GM19043 (cell line): ENCODE data around the gene PDE3A.
"Not testable (repeated sequence)": the region's sequence is repeated elsewhere in the genome, so short reads cannot be mapped to it uniquely, and the experiment has no call there.

Experiments used
- ATAC-seq: cut with Tn5 transposase; IDR thresholded peaks from one replicate; pipeline ENCODE4 v1.9.1; 2021; ENCODE audit warnings: low read depth; ENCODE audit not compliant: unreplicated experiment

The PDE3A gene

DNA sequence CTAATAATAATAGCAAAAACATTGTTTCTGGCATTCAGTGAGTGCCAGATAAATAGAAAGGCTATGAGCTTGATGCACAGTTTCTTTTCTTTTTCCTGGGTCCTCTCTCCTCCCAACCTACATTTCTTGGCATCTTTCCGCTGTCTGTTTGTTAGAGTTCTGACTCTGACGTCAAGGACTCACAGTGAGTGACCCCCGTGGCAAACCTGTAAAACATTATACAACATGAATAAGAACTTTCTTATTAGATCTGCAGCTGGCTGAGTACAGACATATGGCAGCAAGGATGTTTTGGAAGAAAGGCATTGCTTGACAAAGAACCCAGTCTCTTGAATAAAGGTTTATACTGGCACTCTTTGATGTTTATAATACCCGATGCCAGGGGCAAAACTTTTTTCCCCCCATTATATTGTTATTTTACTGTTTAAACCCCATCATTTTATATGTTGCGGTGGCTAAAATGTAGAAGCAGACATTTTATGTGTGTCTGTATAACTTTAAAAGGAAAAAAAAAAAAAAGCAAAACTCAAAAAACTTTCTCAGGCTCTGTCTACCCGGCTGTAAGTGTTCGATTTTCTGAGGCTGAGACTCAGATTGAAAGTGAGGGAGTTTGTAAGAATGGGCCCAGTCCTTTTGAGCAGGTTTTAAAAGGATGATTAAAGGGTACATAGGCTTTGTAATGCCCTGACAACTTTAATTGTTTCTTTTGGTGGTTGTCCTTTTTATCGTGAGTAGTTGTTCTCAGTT is 159.3 kb downstream of the PDE3A start:
- ATAC-seq = no peak

DNA sequence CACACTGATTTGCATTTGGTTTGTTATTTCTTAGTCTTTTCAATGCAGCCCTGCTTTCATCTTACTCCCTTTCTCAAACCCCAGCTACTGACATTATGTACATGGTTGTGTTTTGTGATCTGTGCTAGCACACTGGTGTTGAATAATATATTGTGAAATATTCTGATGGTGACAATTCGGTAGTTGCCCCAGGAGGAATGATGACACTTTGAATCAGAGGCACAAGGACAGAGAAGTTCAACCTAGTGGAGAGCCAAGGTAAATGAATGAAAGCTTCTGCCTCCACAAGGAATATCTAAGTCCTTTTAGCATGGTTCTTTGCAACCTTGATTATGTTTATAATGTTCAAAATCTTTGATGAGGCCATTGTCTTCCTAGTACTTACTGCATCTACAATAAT is 159.9 kb downstream of the PDE3A start:
- no peak for ATAC-seq

DNA sequence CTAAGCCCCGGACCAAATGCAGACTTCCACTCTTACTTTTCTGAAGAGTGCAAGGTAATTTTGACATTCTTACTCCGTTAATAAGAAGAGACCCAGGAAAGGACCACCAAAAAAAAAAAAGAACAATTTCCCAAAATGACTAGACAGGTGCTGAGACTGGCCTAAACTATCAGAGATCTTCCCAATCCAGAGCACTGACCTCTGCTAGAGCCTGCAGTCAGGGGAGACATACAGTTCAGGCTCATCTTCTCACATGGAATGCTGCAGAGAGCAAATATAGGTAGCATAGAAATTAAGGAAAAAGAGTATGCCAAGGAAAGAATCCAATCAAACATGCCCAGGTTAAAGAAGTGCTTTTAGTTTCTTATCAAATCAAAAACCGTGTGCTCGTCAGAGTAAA is 177.9 kb downstream of the PDE3A start:
- ATAC-seq = no peak

DNA sequence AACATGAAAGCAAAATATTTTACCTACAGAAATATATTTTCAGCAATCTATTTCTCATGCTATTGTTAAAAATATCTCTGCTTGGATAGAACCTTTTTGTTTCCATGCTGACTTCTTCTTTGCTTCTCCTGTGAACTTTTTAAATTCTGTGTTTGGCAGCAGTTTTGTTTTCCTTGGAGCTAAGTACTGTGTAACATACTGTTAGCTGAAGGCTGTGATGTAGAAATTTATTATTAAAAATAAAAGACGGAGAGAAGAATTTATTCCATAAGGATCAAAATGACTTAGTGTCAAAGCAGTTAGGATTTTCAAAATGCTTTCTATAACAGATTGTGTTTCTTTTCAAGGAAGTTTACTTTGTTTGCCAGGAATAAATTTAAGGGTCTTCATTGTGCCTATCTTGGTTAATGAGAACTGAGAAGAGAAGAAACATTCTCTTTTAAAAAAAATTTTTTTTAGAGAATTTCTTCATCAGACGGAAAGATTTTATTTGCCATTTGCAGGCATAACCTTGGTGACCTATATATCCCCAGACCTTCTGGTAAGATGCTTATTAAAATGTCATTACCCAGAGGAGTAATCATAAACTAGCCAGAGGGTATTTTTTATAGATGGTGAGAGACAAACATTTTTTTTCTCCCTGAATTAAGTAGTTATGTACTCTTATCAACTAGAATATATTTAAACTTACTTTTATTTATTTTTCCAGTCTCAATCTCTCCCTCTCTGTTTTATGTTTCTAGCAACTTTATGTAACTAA is 179.7 kb downstream of the PDE3A start:
- no peak for ATAC-seq

DNA sequence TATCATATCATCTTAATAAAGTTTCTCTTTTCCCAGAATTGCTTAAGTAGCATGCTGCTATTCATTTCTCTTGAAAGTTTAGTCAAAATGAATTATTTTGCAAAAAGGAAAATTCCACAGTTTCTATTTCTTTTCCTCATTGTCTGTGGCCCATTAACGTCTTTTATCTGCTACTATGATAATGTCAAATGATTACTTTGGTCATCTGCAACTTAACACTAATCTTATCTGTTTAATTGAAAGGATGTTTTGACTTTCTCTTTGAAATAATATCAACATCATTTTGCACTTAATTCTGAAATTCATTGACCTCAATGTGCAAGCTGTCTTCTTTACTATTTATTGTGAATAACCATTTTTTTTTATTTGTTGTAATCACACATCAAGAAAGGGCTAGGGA is 180.3 kb downstream of the PDE3A start:
- no peak for ATAC-seq

DNA sequence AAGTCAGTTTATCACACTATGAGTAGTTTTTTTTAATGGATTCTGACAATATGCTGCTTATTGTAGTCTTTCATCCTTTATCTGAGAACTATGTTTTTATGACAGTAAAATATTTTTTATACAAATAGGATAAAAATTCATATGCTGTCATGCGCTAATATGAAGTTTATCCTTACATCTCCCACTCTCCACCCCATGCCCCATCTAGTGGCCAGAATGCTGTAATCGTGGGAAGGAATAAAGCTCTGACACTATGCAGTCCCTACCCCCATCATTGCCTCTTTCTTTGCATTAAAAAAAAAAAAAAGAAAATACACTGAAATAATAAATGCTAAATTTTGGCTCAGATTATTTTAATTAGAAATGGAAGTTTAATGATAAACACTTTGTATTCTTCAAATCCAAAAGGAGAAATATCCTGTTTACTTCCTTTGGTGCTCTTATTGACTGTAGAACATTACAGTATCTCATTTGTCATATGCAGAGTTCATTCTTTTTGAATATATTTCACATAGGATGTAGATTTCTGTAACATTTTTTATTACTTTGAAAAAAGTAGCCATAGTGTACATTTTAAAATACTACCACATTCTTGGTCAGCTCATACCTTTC is 180.9 kb downstream of the PDE3A start:
- ATAC-seq = no peak

DNA sequence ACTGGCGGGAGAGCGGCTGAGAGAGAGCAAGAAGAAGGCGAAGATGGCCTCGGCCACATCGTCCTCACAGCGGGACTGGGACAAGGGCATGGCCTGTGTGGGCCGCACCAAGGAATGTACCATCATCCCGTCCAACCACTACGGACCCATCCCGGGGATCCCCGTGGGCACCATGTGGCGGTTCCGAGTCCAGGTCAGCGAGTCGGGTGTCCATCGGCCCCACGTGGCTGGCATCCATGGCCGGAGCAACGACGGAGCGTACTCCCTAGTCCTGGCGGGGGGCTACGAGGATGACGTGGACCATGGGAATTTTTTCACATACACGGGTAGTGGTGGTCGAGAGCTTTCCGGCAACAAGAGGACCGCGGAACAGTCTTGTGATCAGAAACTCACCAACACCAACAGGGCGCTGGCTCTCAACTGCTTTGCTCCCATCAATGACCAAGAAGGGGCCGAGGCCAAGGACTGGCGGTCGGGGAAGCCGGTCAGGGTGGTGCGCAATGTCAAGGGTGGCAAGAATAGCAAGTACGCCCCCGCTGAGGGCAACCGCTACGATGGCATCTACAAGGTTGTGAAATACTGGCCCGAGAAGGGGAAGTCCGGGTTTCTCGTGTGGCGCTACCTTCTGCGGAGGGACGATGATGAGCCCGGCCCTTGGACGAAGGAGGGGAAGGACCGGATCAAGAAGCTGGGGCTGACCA is 183.6 kb downstream of the PDE3A start:
- ATAC-seq = not testable (repeated sequence)

DNA sequence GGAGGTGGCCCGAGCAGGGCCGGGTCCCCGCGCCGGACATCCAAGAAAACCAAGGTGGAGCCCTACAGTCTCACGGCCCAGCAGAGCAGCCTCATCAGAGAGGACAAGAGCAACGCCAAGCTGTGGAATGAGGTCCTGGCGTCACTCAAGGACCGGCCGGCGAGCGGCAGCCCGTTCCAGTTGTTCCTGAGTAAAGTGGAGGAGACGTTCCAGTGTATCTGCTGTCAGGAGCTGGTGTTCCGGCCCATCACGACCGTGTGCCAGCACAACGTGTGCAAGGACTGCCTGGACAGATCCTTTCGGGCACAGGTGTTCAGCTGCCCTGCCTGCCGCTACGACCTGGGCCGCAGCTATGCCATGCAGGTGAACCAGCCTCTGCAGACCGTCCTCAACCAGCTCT is 184.2 kb downstream of the PDE3A start:
- ATAC-seq = not testable (repeated sequence)

DNA sequence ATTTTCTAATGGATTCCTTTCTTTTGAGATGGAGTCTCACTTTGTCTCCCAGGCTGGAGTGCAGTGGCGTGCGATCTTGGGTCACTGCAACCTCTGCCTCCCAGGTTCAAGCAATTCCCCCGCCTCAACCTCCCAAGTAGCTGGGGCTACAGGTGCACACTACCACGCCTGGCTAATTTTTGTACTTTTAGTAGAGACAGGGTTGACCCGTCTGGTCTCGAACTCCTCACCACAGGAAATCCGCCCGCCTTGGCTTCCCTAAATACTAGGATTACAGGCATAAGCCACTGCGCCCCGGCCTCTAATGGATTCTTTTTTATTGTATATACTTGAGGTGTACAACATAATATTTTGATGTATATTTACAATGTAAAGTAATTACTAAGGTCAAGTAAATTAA is 186.7 kb downstream of the PDE3A start:
- no peak for ATAC-seq

DNA sequence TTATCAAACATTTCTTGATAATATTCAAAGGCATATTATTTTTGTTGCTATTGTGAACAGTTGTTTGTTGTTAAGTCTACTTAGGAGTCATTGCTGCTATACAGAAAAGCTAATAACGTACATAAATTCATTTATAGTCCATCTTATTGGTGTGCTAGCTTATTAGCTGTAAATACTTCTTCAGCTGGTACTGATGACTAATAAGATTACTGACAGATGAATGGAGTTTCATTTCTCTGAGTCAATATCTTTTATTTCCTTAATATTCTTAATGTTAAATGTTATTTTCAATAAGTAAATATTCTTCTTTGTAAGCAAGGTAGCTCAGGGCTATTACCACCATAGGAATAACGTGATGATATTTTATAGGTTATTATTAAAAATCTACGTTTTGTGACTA is 187.4 kb downstream of the PDE3A start:
- no peak for ATAC-seq

DNA sequence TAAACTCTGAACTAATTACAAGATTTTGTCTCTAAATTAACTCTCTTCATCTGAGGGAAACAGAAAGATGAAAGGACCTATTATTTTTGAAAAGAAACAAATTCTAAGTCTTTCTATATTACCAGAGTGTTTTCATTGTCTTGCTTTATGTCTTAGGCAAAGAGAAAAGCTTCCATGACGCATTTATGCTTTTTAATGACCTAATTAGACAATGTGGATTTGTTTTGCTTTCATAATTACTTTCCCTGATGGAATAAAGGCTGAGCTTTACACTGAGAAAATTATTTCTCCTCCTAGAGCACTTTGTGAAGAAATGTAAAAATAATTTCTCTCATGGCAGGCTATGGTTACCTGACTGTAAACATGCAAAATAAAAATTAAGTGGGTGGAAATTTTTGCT is 188.8 kb downstream of the PDE3A start:
- ATAC-seq = no peak

DNA sequence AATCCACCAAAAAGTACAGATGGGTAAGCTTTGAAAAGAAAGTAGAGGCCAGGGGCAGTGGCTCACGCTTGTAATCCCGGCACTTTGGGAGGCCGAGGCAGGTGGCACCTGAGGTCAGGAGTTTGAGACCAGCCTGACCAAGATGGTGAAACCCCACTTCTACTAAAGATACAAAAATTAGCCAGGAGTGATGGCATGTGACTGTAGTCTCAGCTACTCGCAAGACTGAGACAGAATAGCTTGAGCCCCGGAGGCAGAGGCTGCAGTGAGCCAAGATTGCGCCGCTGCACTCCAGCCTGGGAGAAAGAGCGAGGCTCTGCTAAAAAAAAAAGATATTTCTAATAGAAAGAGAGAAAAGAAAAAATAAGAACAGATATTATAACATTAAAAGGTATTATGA is 192.6 kb downstream of the PDE3A start:
- ATAC-seq = no peak

DNA sequence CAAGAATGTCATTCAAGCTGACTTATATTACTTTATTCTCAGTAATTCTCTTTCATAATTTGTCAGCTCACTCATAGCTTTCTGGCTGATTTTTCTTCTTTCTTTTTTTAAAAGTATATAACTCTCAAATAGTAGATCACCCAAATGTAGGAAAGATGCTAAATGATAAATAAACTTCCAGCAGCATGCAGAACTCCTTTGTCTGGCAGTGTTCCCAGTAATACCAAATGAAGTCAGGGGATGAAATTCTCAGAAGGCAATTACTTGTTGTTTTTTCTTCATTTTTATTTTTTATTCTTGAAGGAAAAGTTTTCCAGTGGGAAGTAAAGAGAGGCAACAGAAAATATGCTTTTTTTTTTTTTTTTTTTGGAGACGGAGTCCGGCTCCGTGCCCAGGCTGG is 193.5 kb downstream of the PDE3A start:
- ATAC-seq = no peak

DNA sequence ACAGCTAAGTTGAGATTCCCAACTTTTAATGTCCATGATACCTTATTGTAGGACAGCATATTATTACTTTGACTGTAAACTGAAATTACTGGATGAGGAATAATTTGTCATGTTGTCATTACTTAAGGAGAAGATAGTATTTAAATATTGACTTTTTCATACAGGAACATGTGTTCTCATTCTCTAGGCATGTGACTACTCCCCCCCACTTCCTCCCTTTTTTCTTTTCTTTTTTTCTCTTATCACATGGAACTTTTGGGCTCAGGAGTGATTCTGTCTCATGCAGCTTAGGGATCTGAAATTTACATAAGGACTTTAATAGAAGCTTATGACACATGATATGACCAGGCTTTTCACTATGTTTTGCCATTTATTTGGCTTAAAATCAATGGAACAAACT is 199.1 kb downstream of the PDE3A start:
- ATAC-seq = no peak

DNA sequence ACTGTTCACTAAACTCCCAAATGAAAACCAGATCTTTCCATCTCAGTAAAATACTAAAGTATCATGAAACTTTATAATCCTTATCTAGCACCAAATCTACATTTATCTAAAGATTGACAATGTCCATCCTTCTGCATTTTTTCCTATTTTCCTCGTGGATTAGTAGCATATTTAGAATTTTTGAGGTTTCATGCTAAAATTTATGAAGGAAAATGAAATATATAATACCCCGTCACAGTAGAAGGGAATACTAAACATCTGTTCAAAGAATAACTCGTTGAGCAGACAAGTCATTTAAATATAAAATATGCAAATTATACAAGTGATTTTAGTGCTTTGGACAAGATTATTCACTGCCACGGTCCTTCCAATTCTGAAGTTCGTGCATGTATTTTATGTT is 204.1 kb downstream of the PDE3A start:
- no peak for ATAC-seq

DNA sequence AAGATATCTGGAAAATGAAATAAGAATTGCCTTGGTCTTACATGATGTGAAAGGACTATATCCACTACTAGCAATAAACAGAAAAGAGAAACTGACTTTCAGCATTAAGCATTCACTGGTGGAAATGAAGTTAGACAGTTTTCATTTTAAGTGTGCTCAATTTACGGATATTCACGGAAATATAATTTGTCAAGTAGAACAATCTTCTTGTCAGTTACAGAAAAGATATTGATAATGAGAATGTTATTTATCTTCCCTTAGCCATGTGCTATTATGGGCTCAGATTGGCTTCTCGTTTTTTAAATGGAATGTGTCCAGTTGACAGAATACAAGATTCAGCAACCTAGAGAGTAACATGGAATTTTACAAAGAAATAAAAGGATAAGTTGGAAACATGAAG is 208.2 kb downstream of the PDE3A start:
- ATAC-seq = no peak

DNA sequence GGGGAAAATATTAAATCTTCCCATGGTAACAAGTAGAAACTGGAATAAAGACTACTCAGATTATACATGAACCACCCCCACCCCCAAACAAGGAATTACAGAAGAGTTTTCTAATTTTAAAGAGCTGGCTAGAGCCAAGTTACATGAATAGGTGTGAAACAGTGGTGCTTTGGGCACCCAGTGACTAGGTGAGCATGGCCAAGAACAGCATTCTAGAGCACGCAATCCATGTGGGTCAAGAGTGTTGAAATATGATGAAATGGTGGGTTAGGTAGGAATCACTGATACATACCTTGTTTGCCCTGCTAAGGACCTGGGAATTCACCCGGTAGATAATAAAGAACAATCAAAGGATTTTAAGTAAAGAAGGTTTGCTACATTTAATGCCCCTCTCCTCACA is 208.7 kb downstream of the PDE3A start:
- no peak for ATAC-seq

DNA sequence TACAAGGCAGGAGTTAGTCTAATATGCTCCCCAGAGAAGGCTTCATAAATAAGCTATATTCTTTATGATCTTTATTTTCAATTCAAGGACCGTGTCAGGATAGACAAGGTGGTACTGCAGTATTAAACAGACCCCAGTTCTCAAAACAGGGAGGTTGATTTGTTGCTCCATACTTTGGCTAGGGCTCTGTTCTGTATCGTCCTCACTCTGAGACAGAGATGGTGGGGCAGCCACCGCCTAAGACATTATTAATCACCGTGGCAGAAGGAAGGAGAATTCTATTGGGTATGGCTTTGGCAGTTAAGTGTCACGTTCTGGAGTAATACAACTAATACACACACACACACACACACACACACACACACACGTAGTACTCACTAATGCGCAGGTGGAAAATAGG is 209.8 kb downstream of the PDE3A start:
- no peak for ATAC-seq

DNA sequence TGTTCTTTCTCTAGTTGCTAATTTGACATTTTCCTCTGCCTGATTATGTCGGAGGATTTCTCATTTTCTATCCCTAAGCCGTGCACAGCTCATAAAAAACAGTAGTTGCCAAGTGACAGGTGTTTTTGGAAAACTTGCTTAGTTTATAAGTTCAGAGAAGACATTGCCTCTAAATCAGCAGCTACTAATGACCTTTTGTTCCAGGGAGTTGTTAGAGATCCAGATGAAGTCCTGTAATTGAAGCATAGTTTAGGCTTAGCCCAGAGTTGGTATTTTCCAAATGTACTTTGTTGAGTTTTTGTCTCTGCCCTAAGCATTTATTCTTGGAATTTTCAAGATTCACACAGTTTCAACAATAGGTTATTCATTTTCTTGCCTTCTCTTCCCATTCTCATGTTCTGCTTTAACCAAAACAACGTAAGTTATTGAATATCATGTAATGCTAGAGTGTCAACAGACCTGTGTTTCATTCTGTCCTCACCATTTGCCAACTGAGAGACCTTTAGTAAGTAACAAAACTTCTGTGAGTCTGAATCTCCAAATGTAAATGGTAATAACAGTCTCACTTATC is 216.8 kb downstream of the PDE3A start:
- ATAC-seq = no peak

DNA sequence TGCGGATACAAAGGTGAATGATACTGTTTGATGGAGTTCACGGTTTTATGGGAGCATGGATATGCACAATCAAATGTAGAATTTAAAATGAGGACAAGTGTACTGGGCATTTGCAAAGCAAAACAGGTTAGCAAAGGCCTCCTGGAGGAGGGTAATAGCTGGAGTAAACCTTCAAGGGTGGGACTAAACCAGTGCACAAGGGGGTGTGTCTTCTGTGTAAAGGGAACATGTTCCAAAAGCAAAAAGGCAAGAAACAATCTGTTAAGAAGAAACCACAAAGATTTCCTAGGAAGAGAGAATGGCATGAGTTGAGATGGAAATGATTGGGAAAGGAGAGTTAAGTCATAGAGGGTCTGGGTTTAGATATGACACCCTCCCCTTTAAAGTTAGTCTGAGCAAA is 217.6 kb downstream of the PDE3A start:
- ATAC-seq = no peak

DNA sequence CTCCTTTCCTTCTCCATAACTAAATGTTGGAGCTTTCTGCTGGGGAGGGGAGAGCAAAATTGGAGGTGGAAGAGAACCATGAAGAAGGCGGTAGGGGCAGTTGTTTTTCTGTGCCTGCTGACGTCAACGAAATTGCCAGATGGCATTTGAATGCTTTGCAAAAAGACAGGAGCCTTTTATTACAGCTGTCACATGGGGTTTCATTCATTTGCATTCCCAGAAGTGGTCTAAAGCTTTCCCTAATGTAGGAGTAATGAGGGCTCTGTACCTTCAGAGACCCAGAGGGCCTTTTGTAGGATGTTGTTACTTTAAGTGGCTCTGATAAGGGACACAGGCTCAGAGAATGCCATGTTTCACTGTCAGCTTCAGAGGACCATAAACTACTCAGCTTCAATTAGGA is 219.7 kb downstream of the PDE3A start:
- ATAC-seq = no peak
